ENCODE data around the gene APOM.

Gene APOM

GRCh38 chr6:31701666-31702404, 46.1 kb downstream of the APOM start:
- no peak for DNase-seq (ENCODE audit: extremely low spot score)

DNA sequence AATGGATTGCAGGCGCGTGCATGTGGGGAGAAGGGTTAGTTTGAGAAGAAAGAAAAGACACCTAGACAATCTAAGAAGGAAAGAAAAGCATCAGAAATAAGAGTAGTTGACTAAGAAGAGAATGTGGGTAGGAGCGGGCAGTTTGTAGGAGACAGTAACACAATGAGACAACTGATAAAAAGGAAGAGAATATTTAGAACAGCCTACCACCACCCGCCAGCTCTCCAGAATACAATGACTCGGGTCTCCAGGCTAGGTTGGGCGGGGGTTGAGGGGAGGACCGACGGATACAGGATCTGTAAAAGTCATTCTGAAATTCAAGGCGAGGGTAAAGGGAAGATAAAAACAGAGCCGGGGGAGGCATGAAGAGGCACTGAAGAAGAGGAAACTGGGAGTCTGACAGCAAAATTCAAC, 46.7 kb downstream of the APOM start:
- CTCF ChIA-PET, result interaction anchor here (1.4 kb wide), 1 partner anchor 67 kb away, joined by 5 read pairs; no protein-coding TSS in a partner anchor
- TF ChIP-seq, protein P1, sequence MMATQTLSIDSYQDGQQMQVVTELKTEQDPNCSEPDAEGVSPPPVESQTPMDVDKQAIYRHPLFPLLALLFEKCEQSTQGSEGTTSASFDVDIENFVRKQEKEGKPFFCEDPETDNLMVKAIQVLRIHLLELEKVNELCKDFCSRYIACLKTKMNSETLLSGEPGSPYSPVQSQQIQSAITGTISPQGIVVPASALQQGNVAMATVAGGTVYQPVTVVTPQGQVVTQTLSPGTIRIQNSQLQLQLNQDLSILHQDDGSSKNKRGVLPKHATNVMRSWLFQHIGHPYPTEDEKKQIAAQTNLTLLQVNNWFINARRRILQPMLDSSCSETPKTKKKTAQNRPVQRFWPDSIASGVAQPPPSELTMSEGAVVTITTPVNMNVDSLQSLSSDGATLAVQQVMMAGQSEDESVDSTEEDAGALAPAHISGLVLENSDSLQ (IDR thresholded peaks at IDR 0.05), result no peak
- TF ChIP-seq FOXK2 (IDR thresholded peaks at IDR 0.05), result no peak
- no peak for TF ChIP-seq TARDBP (IDR thresholded peaks at IDR 0.05)
- TF ChIP-seq FOXM1 (IDR thresholded peaks at IDR 0.05; ENCODE audit: borderline replicate concordance), result no peak
- TF ChIP-seq HDGF (IDR thresholded peaks at IDR 0.05; ENCODE audit: borderline replicate concordance), result no peak
- TF ChIP-seq L3MBTL2 (conservative IDR thresholded peaks at IDR 0.05), result no peak
- no peak for TF ChIP-seq ZNF384 (IDR thresholded peaks at IDR 0.05)
- TF ChIP-seq ELF4 (IDR thresholded peaks at IDR 0.05), result no peak
- TF ChIP-seq SP1 (IDR thresholded peaks at IDR 0.05), result no peak
- no peak for TF ChIP-seq SUZ12 (IDR thresholded peaks at IDR 0.05)
- no peak for TF ChIP-seq FOXA1 (IDR thresholded peaks at IDR 0.05)
- TF ChIP-seq BHLHE40 (IDR thresholded peaks at IDR 0.05; ENCODE audit: borderline replicate concordance), result no peak
- TF ChIP-seq LEF1 (IDR thresholded peaks at IDR 0.05; ENCODE audit: borderline replicate concordance), result no peak
- no peak for TF ChIP-seq CTBP1 (IDR thresholded peaks at IDR 0.05; ENCODE audit: borderline replicate concordance)
- TF ChIP-seq NFRKB (IDR thresholded peaks at IDR 0.05), result no peak
- no peak for TF ChIP-seq ARNT (IDR thresholded peaks at IDR 0.05)
- POLR2A ChIA-PET, result interaction anchor here (0.7 to 2.9 kb wide), 13 partner anchors 10 to 268 kb away, joined by 3 to 43 read pairs (median 6); partner anchors contain the start of genes C6orf47, CLIC1, DDAH2 and HSPA1B
- no peak for DNase-seq (ENCODE audit: extremely low spot score)

More at GRCh38 chr6:31701666-31702404, 46.1 kb downstream of the APOM start:
- ChIA-PET POLR2A (interaction anchor here (0.5 to 2.9 kb wide), 10 partner anchors 9 to 268 kb away, joined by 3 to 43 read pairs (median 6); partner anchors contain the start of genes C6orf47, CLIC1, DDAH2 and LSM2), CTCF (no interaction called here)
- no peak for TF ChIP-seq FOXM1 (IDR thresholded peaks at IDR 0.05; ENCODE audit: borderline replicate concordance)

- peak; percentile 99 for DNase-seq (ENCODE audit: extremely low spot score)
- ChIA-PET POLR2A (interaction anchor here (0.6 to 2.9 kb wide), 27 partner anchors 10 to 267 kb away, joined by 3 to 43 read pairs (median 4); partner anchors contain the start of genes BAG6, C6orf47, CLIC1 and CSNK2B), CTCF (interaction anchor here (0.6 to 1.4 kb wide), 5 partner anchors 36 to 127 kb away, joined by 3 to 5 read pairs (median 3); partner anchors contain the start of genes MSH5 and VARS1)
- TF ChIP-seq BHLHE40 (IDR thresholded peaks at IDR 0.05; ENCODE audit: borderline replicate concordance) (peak; percentile 54; the same call in 1 of the 2 replicates), ELF4 (IDR thresholded peaks at IDR 0.05) (peak; percentile 32; the same call in 1 of the 2 replicates), FOXM1 (IDR thresholded peaks at IDR 0.05; ENCODE audit: borderline replicate concordance) (no peak), L3MBTL2 (conservative IDR thresholded peaks at IDR 0.05) (peak; percentile 43), ARNT (IDR thresholded peaks at IDR 0.05) (no peak; the same call in 1 of the 2 replicates)
- TF ChIP-seq, protein P1 (IDR thresholded peaks at IDR 0.05), result peak; percentile 34; the same call in 1 of the 2 replicates
Observed at GRCh38 chr6:31702819-31703716, 47.4 kb downstream of the APOM start, which contains the start of gene ABHD16A. Gene ABHD16A, minus strand, starts transcription at chr6:31703324. Its CDS starts 43 bp downstream, at chr6:31703281.

DNA sequence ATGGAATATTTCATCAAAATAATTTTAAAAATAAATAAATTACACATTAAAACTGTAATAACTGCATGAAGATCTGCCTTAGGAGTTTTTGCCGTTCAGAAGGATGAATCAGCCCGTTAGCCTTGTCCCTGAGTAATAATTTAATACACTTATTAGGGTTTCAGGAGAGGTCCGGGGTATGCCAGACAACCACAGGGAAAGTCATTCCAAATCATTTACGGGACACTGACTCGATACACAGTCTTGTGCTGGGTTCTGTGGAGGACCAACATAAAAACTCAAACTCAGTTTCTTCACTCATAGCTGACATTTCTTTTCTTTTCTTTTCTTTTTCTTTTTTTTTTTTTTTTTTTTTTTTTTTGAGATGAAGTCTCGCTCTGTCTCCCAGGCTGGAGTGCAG, 50.2 kb downstream of the APOM start:
- CTCF ChIA-PET, result no interaction called here
- TF ChIP-seq, protein P1 (IDR thresholded peaks at IDR 0.05), result no peak
- TF ChIP-seq L3MBTL2 (conservative IDR thresholded peaks at IDR 0.05) (no peak), ZNF384 (IDR thresholded peaks at IDR 0.05) (no peak), SP1 (IDR thresholded peaks at IDR 0.05) (no peak), FOXM1 (IDR thresholded peaks at IDR 0.05; ENCODE audit: borderline replicate concordance) (no peak), ARNT (IDR thresholded peaks at IDR 0.05) (no peak), BHLHE40 (IDR thresholded peaks at IDR 0.05; ENCODE audit: borderline replicate concordance) (no peak), NFRKB (IDR thresholded peaks at IDR 0.05) (no peak), FOXA1 (IDR thresholded peaks at IDR 0.05) (no peak), ELF4 (IDR thresholded peaks at IDR 0.05) (no peak), HDGF (IDR thresholded peaks at IDR 0.05; ENCODE audit: borderline replicate concordance) (no peak), CTBP1 (IDR thresholded peaks at IDR 0.05; ENCODE audit: borderline replicate concordance) (no peak), FOXK2 (IDR thresholded peaks at IDR 0.05) (no peak)
- no peak for DNase-seq (ENCODE audit: extremely low spot score)
- POLR2A ChIA-PET, result interaction anchor here (0.9 kb wide), 2 partner anchors 9 to 29 kb away, joined by 3 read pairs; partner anchors contain the start of gene LY6G6D

DNA sequence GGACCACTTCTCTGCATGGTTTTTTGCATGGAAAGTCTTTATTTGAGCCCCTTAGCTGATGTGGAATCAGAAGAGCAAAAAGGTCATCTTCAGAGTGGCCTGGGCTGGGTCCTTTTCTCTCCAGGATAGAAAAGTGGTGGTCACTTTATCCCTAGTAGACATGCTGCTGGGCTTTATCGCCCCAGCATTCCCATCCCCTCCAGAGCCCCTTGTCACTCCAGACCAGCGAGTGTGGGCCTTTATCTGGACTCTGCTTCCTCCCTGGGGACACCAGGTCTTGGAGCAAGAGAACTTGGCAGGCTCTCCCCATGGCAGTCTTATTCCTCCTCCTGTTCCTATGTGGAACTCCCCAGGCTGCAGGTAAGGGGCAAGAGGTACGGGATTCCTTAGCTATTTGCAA, 50.9 kb downstream of the APOM start, which contains the start of gene LY6G6F:
LY6G6F (plus strand) TSS at position 268 of the 400 bp plus-strand sequence; CDS start at position 309, 41 bp downstream.
- DNase-seq (ENCODE audit: extremely low spot score), result no peak
- CTCF ChIA-PET, result no interaction called here
- POLR2A ChIA-PET, result interaction anchor here (0.7 to 0.9 kb wide), 3 partner anchors 8 to 29 kb away, joined by 3 read pairs; partner anchors contain the start of gene LY6G6D
- TF ChIP-seq BHLHE40 (IDR thresholded peaks at IDR 0.05; ENCODE audit: borderline replicate concordance) (no peak), FOXM1 (IDR thresholded peaks at IDR 0.05; ENCODE audit: borderline replicate concordance) (no peak), ZNF384 (IDR thresholded peaks at IDR 0.05) (no peak), TARDBP (IDR thresholded peaks at IDR 0.05) (no peak), SP1 (IDR thresholded peaks at IDR 0.05) (no peak), L3MBTL2 (conservative IDR thresholded peaks at IDR 0.05) (no peak), ELF4 (IDR thresholded peaks at IDR 0.05) (no peak), FOXK2 (IDR thresholded peaks at IDR 0.05) (no peak), HDGF (IDR thresholded peaks at IDR 0.05; ENCODE audit: borderline replicate concordance) (no peak), NFRKB (IDR thresholded peaks at IDR 0.05) (no peak), LEF1 (IDR thresholded peaks at IDR 0.05; ENCODE audit: borderline replicate concordance) (no peak), CTBP1 (IDR thresholded peaks at IDR 0.05; ENCODE audit: borderline replicate concordance) (no peak), FOXA1 (IDR thresholded peaks at IDR 0.05) (no peak), ARNT (IDR thresholded peaks at IDR 0.05) (no peak), SUZ12 (IDR thresholded peaks at IDR 0.05) (no peak)
- TF ChIP-seq, protein P1 (IDR thresholded peaks at IDR 0.05), result no peak
